Measurements from ENCODE around the gene PTPN23.
"Not testable (repeated sequence)": the region's sequence is repeated elsewhere in the genome, so short reads cannot be mapped to it uniquely, and the experiment has no call there.

Gene PTPN23

DNA sequence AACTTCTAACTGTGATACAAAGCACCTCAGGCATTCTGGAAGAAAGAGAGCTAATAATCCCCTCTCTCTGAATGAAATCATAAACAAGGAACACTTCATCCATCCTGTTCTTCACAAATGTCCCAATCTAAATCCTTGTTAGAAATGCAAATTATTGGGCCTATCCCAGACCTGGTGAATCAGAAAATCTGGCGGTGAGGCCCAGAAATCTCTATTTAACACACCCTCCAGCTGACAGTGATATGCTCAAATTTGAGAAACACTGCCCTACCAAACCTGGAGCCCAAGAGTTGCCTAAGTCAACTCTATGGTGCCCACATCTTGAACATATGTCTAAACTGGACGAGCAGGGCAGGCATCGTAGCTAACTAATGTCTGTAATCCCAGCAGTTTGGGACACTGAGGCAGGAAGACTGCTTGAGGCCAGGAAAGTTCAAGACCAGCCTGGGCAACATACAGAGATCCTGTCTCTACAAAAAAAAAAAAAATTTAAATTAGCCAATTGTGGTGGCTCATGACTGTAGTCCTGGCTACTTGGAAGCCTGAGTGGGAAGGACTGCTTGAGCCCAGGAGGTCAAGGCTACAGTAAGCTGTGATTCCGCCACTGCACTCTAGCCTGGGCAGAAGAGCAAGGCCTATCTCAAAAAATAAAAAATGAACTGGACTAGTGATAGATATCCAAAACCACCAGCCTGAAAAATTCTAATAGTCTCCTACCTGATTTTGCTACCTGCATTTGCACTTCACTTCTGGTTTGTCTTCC lies 71.8 kb downstream of the PTPN23 start:
- DNase-seq (ENCODE audit: low read depth), result no peak

DNA sequence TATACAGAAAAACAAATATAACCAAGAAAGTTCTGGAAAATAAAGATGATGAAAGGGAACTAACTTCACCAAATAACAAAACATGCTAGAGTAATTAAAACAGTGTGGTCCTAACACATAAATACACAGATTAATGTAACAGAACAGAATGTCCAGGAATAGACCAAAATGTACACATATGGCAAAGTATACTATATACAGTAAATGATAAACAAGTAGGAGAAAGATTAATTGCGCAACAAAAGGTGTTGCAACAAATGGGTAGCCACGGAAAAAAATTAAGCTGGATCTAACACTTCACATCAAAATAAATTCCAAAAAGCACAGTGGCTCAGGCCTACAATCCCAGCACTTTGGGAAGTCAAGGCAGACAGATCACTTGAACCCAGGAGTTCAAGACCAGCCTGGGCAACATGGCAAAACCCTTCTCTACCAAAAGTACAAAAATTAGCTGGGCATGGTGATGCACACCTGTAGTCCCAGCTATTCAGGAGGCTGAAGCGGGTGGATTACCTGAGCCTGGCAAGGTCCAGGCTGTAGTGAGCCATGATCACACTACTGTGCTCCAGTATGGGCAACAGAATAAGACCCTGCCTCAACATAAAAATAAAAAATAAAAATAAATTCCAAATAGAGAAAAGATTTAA lies 75.1 kb downstream of the PTPN23 start:
- DNase-seq (ENCODE audit: low read depth), result no peak

DNA sequence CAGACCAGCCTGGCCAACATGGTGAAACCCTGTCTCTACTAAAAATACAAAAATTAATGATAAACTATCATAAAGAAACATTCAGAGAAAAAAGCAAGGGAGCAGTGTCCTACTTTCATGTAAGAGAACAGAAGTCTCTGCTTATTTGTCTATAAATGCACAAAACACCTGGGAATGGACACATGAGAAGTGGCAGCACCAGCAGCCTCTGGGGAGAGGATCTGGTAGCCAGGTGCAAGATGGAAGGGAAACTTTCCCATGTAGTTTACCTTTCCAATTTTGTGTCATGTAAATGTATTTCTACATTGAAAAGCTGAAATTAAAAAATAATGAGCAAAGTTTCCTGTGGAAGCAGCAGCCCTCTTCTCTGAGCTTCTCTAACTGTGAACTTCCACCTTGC lies 76.2 kb downstream of the PTPN23 start:
- no peak for DNase-seq (ENCODE audit: low read depth)

DNA sequence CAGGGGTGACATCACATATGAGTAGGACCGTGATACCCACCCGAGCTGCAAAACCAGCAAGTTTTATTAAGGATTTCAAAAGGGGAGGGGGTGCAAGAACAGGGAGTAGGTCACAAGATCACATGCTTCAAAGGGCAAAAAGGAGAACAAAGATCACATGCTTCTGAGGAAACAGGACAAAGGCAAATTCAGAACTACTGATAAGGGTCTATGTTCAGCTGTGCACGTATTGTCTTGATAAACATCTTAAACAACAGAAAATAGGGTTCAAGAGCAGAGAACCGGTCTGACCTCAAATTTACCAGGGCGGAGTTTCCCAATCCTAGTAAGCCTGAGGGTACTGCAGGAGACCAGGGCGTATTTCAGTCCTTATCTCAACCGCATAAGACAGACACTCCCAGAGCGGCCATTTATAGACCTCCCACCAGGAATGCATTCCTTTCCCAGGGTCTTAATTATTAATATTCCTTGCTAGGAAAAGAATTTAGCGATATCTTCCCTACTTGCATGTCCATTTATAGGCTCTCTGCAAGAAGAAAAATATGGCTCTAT lies 78.8 kb downstream of the PTPN23 start:
- DNase-seq (ENCODE audit: low read depth), result not testable (repeated sequence)

All from GM04503 (cell line).